H7 (cell line): Measurements from ENCODE around the gene POMT2. TPM values are rescaled to one million over a fixed set of nuclear protein-coding genes. Genes with fewer than 3 reads are reported as not detected.
"Not testable (repeated sequence)": the region's sequence is repeated elsewhere in the genome, so short reads cannot be mapped to it uniquely, and the experiment has no call there.

Source experiments
- DNase-seq: peaks from one replicate; pipeline ENCODE4 v3.0.0; 2012
- H3K27me3 ChIP-seq: 2 replicates; pipeline ENCODE4 v1.6.0; 2011; ENCODE audit warnings: mild to moderate bottlenecking, low read length; ENCODE audit not compliant: control insufficient read depth, insufficient read depth
- H3K36me3 ChIP-seq: replicated peaks from 2 replicates; pipeline ENCODE4 v1.5.1; 2011; ENCODE audit warnings: low read length; ENCODE audit not compliant: control insufficient read depth, insufficient read depth
- H3K4me3 ChIP-seq: 2 replicates; pipeline ENCODE4 v1.5.1; 2011; ENCODE audit warnings: low read depth, mild to moderate bottlenecking, control low read depth, low read length, moderate library complexity; ENCODE audit not compliant: insufficient read depth
- total RNA-seq: library from RNA; depleted of rRNA; stranded (reverse); fragments of >200 nt; shearing (Covaris generic); gene quantifications from 2 replicates; pipeline ENCODE4 v1.2.3, GENCODE V29; 2014

The POMT2 gene
- total RNA-seq, 1 experiment from 2014 or later, result 17.7 TPM

GRCh38 chr14:77299771-77300170 is 20.9 kb downstream of the POMT2 start:
- no peak for DNase-seq
- Histone ChIP-seq H3K27me3 (no peaks in the 10 kb centered on the region), H3K36me3 (peaks cover 4% of the 10 kb centered on the region), H3K4me3 (no peak overlapping the region)

- DNase-seq, result no peak
- peaks cover 5% of the 10 kb centered on the region for H3K36me3 ChIP-seq
- H3K27me3 ChIP-seq, result no peaks in the 10 kb centered on the region
- no peak overlapping the region for H3K4me3 ChIP-seq
Measured at GRCh38 chr14:77296906-77297305, 23.8 kb downstream of the POMT2 start.

- Histone ChIP-seq H3K4me3 (no peak overlapping the region), H3K36me3 (peaks cover 5% of the 10 kb centered on the region), H3K27me3 (no peaks in the 10 kb centered on the region)
- no peak for DNase-seq
Measured at GRCh38 chr14:77296155-77296554, 24.5 kb downstream of the POMT2 start.

GRCh38 chr14:77290705-77291104 is 30.0 kb downstream of the POMT2 start:
- Histone ChIP-seq H3K27me3 (no peaks in the 10 kb centered on the region), H3K36me3 (peaks cover 2% of the 10 kb centered on the region), H3K4me3 (no peak overlapping the region)
- DNase-seq, result peak; percentile 63

GRCh38 chr14:77286576-77286975 is 34.1 kb downstream of the POMT2 start:
- Histone ChIP-seq H3K36me3 (peaks cover 9% of the 10 kb centered on the region), H3K27me3 (no peaks in the 10 kb centered on the region), H3K4me3 (no peak overlapping the region)
- no peak for DNase-seq

GRCh38 chr14:77284466-77284865 is 36.2 kb downstream of the POMT2 start:
- H3K27me3 ChIP-seq, result no peaks in the 10 kb centered on the region
- H3K4me3 ChIP-seq, result no peak overlapping the region
- peaks cover 9% of the 10 kb centered on the region for H3K36me3 ChIP-seq
- DNase-seq, result no peak

- H3K36me3 ChIP-seq, result peaks cover 9% of the 10 kb centered on the region
Measured at GRCh38 chr14:77284066-77284465, 36.6 kb downstream of the POMT2 start.

GRCh38 chr14:77281852-77282410 is 38.8 kb downstream of the POMT2 start:
- peaks cover 12% of the 10 kb centered on the region for H3K36me3 ChIP-seq
- no peak for DNase-seq
- no peak overlapping the region for H3K4me3 ChIP-seq
- no peaks in the 10 kb centered on the region for H3K27me3 ChIP-seq

More at GRCh38 chr14:77284066-77284465, 36.6 kb downstream of the POMT2 start:
- Histone ChIP-seq H3K4me3 (no peak overlapping the region), H3K27me3 (no peaks in the 10 kb centered on the region)
- DNase-seq, result no peak

- H3K4me3 ChIP-seq, DNase-seq, H3K27me3 ChIP-seq: not testable (repeated sequence)
- H3K36me3 ChIP-seq, result peaks cover 12% of the 10 kb centered on the region
Measured at GRCh38 chr14:77280921-77281320, 39.8 kb downstream of the POMT2 start.

- peaks cover 7% of the 10 kb centered on the region for H3K36me3 ChIP-seq
Measured at GRCh38 chr14:77279719-77280118, 41.0 kb downstream of the POMT2 start.

GRCh38 chr14:77278461-77279230 is 42.0 kb downstream of the POMT2 start:
- H3K27me3 ChIP-seq, result no peaks in the 10 kb centered on the region
- peak; percentile 70 for DNase-seq
- H3K36me3 ChIP-seq, result peaks cover 3% of the 10 kb centered on the region

More at GRCh38 chr14:77279719-77280118, 41.0 kb downstream of the POMT2 start:
- no peaks in the 10 kb centered on the region for H3K27me3 ChIP-seq
- H3K4me3 ChIP-seq, result no peak overlapping the region
- no peak for DNase-seq

GRCh38 chr14:77276959-77277358 is 43.7 kb downstream of the POMT2 start:
- H3K27me3 ChIP-seq, result peaks cover 8% of the 10 kb centered on the region
- H3K36me3 ChIP-seq, result peaks cover 2% of the 10 kb centered on the region
- no peak overlapping the region for H3K4me3 ChIP-seq
- DNase-seq, result no peak

More at GRCh38 chr14:77278461-77279230, 42.0 kb downstream of the POMT2 start:
- H3K4me3 ChIP-seq, result no peak overlapping the region

- DNase-seq, result peak; percentile 60
- H3K4me3 ChIP-seq, result no peak overlapping the region
- peaks cover 2% of the 10 kb centered on the region for H3K36me3 ChIP-seq
- peaks cover 10% of the 10 kb centered on the region for H3K27me3 ChIP-seq
Measured at GRCh38 chr14:77276295-77276935, 44.3 kb downstream of the POMT2 start.

- peak; percentile 79 for DNase-seq
- H3K4me3 ChIP-seq, result no peak overlapping the region
- H3K36me3 ChIP-seq, result peaks cover 2% of the 10 kb centered on the region
- H3K27me3 ChIP-seq, result peaks cover 18% of the 10 kb centered on the region
Measured at GRCh38 chr14:77275601-77276017, 45.1 kb downstream of the POMT2 start.
